Measurements from ENCODE around the gene LRRC74B. TPM values are rescaled to one million over a fixed set of nuclear protein-coding genes. Genes with fewer than 3 reads are reported as not detected.

Gene LRRC74B
- total RNA-seq, 1 donor = not detected

GRCh38 chr22:21102659-21103267 lies 57.0 kb downstream of the LRRC74B start:
- peak; percentile 83 for DNase-seq (ENCODE audit: insufficient read length, low spot score, missing footprints)

DNA sequence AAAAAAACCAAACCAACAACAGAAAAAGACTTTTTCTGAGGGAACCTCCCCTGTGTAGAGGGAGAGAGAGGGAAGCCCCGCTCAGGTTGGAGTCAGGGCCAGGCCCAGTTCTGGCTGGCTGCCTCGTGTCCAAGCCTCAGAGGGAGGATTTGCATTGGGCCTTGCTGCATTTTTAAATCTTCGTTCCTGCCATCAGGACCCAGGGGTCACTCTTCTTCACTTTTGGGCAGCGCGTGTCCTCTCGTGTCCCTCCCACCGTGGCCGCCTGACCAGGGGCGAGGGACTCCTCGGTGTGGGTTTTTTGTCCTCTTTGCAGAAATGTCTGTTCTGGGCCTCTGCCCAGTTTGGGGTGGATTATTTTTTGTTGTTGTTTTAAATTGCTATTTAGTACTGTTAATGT lies 57.9 kb downstream of the LRRC74B start:
- Histone ChIP-seq H2AFZ (ENCODE audit: low read length) (no peak overlapping the region), H3K9me3 (ENCODE audit: low read depth, low read length) (no peaks in the 10 kb centered on the region), H4K20me1 (ENCODE audit: insufficient read depth, low read length) (no peaks in the 10 kb centered on the region), H3K27ac (ENCODE audit: low read depth, low read length) (no peak overlapping the region), H3K27me3 (ENCODE audit: insufficient read depth, low read length) (no peaks in the 10 kb centered on the region), H3K36me3 (ENCODE audit: insufficient read depth, low read length) (no peaks in the 10 kb centered on the region), H3K4me1 (ENCODE audit: insufficient read depth, low read length) (peaks cover 28% of the 10 kb centered on the region), H3K4me3 (ENCODE audit: insufficient read depth, low read length) (no peak overlapping the region), H3K4me2 (ENCODE audit: insufficient read depth, low read length) (no peak overlapping the region), H3K79me2 (ENCODE audit: insufficient read depth, low read length) (no peaks in the 10 kb centered on the region)
- TF ChIP-seq CTCF (IDR thresholded peaks at IDR 0.05; ENCODE audit: extremely low read depth, low read depth, low read length) = no peak
- DNase-seq (ENCODE audit: insufficient read length, low spot score, missing footprints) = no peak

More at GRCh38 chr22:21102659-21103267, 57.0 kb downstream of the LRRC74B start:
- Histone ChIP-seq H3K27ac (ENCODE audit: low read depth, low read length) (no peak overlapping the region), H3K4me1 (ENCODE audit: insufficient read depth, low read length) (peaks cover 28% of the 10 kb centered on the region), H3K27me3 (ENCODE audit: insufficient read depth, low read length) (no peaks in the 10 kb centered on the region), H2AFZ (ENCODE audit: low read length) (peak overlapping the region; percentile 88), H3K36me3 (ENCODE audit: insufficient read depth, low read length) (no peaks in the 10 kb centered on the region), H3K79me2 (ENCODE audit: insufficient read depth, low read length) (no peaks in the 10 kb centered on the region), H4K20me1 (ENCODE audit: insufficient read depth, low read length) (no peaks in the 10 kb centered on the region), H3K4me2 (ENCODE audit: insufficient read depth, low read length) (peak overlapping the region; percentile 67), H3K4me3 (ENCODE audit: insufficient read depth, low read length) (peak overlapping the region; percentile 55), H3K9me3 (ENCODE audit: low read depth, low read length) (no peaks in the 10 kb centered on the region)
- peak; percentile 80 for TF ChIP-seq CTCF (IDR thresholded peaks at IDR 0.05; ENCODE audit: extremely low read depth, low read depth, low read length)

GRCh38 chr22:21104126-21104691 lies 58.5 kb downstream of the LRRC74B start:
- Histone ChIP-seq H2AFZ (ENCODE audit: low read length) (no peak overlapping the region), H3K4me3 (ENCODE audit: insufficient read depth, low read length) (no peak overlapping the region), H4K20me1 (ENCODE audit: insufficient read depth, low read length) (no peaks in the 10 kb centered on the region), H3K9me3 (ENCODE audit: low read depth, low read length) (no peaks in the 10 kb centered on the region), H3K79me2 (ENCODE audit: insufficient read depth, low read length) (no peaks in the 10 kb centered on the region), H3K27ac (ENCODE audit: low read depth, low read length) (no peak overlapping the region), H3K4me1 (ENCODE audit: insufficient read depth, low read length) (peaks cover 28% of the 10 kb centered on the region), H3K27me3 (ENCODE audit: insufficient read depth, low read length) (no peaks in the 10 kb centered on the region), H3K4me2 (ENCODE audit: insufficient read depth, low read length) (no peak overlapping the region), H3K36me3 (ENCODE audit: insufficient read depth, low read length) (no peaks in the 10 kb centered on the region)
- no peak for TF ChIP-seq CTCF (IDR thresholded peaks at IDR 0.05; ENCODE audit: extremely low read depth, low read depth, low read length)
- DNase-seq (ENCODE audit: insufficient read length, low spot score, missing footprints) = no peak

- H4K20me1 ChIP-seq (ENCODE audit: insufficient read depth, low read length) = no peaks in the 10 kb centered on the region
- H3K4me2 ChIP-seq (ENCODE audit: insufficient read depth, low read length) = no peak overlapping the region
- H2AFZ ChIP-seq (ENCODE audit: low read length) = no peak overlapping the region
- no peak for TF ChIP-seq CTCF (IDR thresholded peaks at IDR 0.05; ENCODE audit: extremely low read depth, low read depth, low read length)
- no peak overlapping the region for H3K4me3 ChIP-seq (ENCODE audit: insufficient read depth, low read length)
- no peaks in the 10 kb centered on the region for H3K9me3 ChIP-seq (ENCODE audit: low read depth, low read length)
- no peak overlapping the region for H3K27ac ChIP-seq (ENCODE audit: low read depth, low read length)
- DNase-seq (ENCODE audit: insufficient read length, low spot score, missing footprints) = no peak
- no peaks in the 10 kb centered on the region for H3K36me3 ChIP-seq (ENCODE audit: insufficient read depth, low read length)
- peaks cover 27% of the 10 kb centered on the region for H3K4me1 ChIP-seq (ENCODE audit: insufficient read depth, low read length)
- H3K27me3 ChIP-seq (ENCODE audit: insufficient read depth, low read length) = no peaks in the 10 kb centered on the region
- H3K79me2 ChIP-seq (ENCODE audit: insufficient read depth, low read length) = no peaks in the 10 kb centered on the region
Observed at GRCh38 chr22:21105294-21105693, 59.5 kb downstream of the LRRC74B start.

All from osteoblast (primary cell).